Neuron (in vitro differentiated cells): Measurements from ENCODE around the gene ARRDC4.
A peak's percentile ranks its signal among the peaks of the same experiment; 100 is the strongest.

ENCODE experiments used
- H2AFZ ChIP-seq: one replicate; pipeline ENCODE4 v1.6.1; 2013; ENCODE audit warnings: low read depth, mild to moderate bottlenecking, inconsistent platforms, low read length, moderate library complexity
- H3K27me3 ChIP-seq: one replicate; pipeline ENCODE4 v1.6.1; 2013; ENCODE audit warnings: low read length; ENCODE audit not compliant: insufficient read depth
- H3K36me3 ChIP-seq: one replicate; pipeline ENCODE4 v1.6.1; 2013; ENCODE audit warnings: low read length; ENCODE audit not compliant: insufficient read depth
- H3K4me1 ChIP-seq: one replicate; pipeline ENCODE4 v1.6.1; 2013; ENCODE audit warnings: low read length; ENCODE audit not compliant: insufficient read depth
- H3K4me3 ChIP-seq: 2 replicates; pipeline ENCODE4 v1.5.1; 2013; ENCODE audit warnings: mild to moderate bottlenecking, low read length, moderate library complexity
- H3K9me3 ChIP-seq: one replicate; pipeline ENCODE4 v1.6.1; 2013; ENCODE audit warnings: low read length

Gene ARRDC4

GRCh38 chr15:97960364-97961066 is at the start of gene ARRDC4:
Gene ARRDC4 (plus strand): TSS chr15:97960703. CDS start chr15:97960862, 159 bp downstream.
- peaks cover 22% of the 10 kb centered on the region for H3K4me1 ChIP-seq
- no peaks in the 10 kb centered on the region for H3K27me3 ChIP-seq
- peak within 1 kb of the TSS; percentile 96 for H3K4me3 ChIP-seq
- H3K9me3 ChIP-seq, result no peaks in the 10 kb centered on the region
- H3K36me3 ChIP-seq, result peaks cover 16% of the 10 kb centered on the region
- peak within 1 kb of the TSS; percentile 73 for H2AFZ ChIP-seq

GRCh38 chr15:97914711-97915110 is 45.8 kb upstream of the ARRDC4 start:
- H2AFZ ChIP-seq, result no peak overlapping the region

DNA sequence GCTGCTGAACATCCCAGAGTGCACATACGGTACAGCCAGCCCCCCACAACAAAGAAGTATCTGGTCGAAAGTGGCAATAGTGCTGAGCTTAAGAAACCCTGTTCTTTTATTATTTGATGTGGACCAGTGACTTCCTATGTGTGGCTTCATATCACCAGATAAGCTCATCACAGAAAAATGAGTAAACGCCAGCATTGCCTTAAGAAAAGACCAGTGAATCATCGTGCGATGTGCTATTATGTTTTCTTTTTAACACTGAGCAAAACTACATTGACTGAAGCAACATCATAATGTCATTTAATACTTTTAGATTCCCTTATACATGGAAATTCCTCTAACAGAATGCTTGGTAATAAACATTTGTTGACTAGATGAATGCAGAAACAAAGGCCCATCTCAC is 45.2 kb upstream of the ARRDC4 start:
- Histone ChIP-seq H3K9me3 (no peaks in the 10 kb centered on the region), H2AFZ (no peak overlapping the region), H3K4me3 (no peak overlapping the region), H3K4me1 (no peaks in the 10 kb centered on the region), H3K36me3 (no peaks in the 10 kb centered on the region), H3K27me3 (peaks cover 2% of the 10 kb centered on the region)

More at GRCh38 chr15:97914711-97915110, 45.8 kb upstream of the ARRDC4 start:
- Histone ChIP-seq H3K27me3 (peaks cover 2% of the 10 kb centered on the region), H3K4me1 (no peaks in the 10 kb centered on the region), H3K9me3 (no peaks in the 10 kb centered on the region), H3K4me3 (no peak overlapping the region), H3K36me3 (no peaks in the 10 kb centered on the region)

- no peak overlapping the region for H3K4me3 ChIP-seq
- H3K9me3 ChIP-seq, result no peaks in the 10 kb centered on the region
- H3K27me3 ChIP-seq, result peaks cover 2% of the 10 kb centered on the region
- no peaks in the 10 kb centered on the region for H3K4me1 ChIP-seq
- no peaks in the 10 kb centered on the region for H3K36me3 ChIP-seq
- no peak overlapping the region for H2AFZ ChIP-seq
Measured at GRCh38 chr15:97921296-97921865, 39.1 kb upstream of the ARRDC4 start.

- Histone ChIP-seq H3K4me1 (no peaks in the 10 kb centered on the region), H3K36me3 (no peaks in the 10 kb centered on the region), H3K27me3 (no peaks in the 10 kb centered on the region), H2AFZ (no peak overlapping the region), H3K4me3 (no peak overlapping the region), H3K9me3 (peaks cover 2% of the 10 kb centered on the region)
Measured at GRCh38 chr15:97929456-97930229, 30.9 kb upstream of the ARRDC4 start.

- no peaks in the 10 kb centered on the region for H3K4me1 ChIP-seq
- H3K9me3 ChIP-seq, result peaks cover 2% of the 10 kb centered on the region
Measured at GRCh38 chr15:97930230-97930629, 30.3 kb upstream of the ARRDC4 start.

DNA sequence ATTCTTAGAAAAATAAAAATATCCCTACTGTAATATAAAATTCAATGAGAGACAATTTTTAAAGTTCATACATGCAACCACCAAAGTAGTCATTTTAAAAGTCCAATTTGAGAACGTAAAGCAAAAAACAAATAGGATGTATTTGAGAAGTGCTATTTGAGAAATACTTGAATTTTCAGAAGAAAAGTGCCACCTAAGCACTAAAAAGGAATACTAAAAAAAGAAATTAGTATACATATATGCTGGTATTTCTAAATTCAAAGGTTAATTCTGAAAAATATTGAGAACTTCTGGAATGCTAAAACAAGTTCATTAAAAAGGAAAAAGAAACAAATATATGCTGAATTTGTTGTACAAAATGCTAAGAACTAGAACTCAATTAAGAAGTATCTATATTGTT is 29.2 kb upstream of the ARRDC4 start:
- no peaks in the 10 kb centered on the region for H3K36me3 ChIP-seq
- no peak overlapping the region for H2AFZ ChIP-seq

More at GRCh38 chr15:97930230-97930629, 30.3 kb upstream of the ARRDC4 start:
- Histone ChIP-seq H3K27me3 (no peaks in the 10 kb centered on the region), H2AFZ (no peak overlapping the region), H3K36me3 (no peaks in the 10 kb centered on the region), H3K4me3 (no peak overlapping the region)

GRCh38 chr15:97933589-97933988 is 26.9 kb upstream of the ARRDC4 start:
- Histone ChIP-seq H3K9me3 (peaks cover 2% of the 10 kb centered on the region), H2AFZ (no peak overlapping the region), H3K4me3 (no peak overlapping the region), H3K27me3 (no peaks in the 10 kb centered on the region), H3K36me3 (no peaks in the 10 kb centered on the region), H3K4me1 (no peaks in the 10 kb centered on the region)

More for the DNA sequence above, 29.2 kb upstream of the ARRDC4 start:
- Histone ChIP-seq H3K4me3 (no peak overlapping the region), H3K9me3 (peaks cover 2% of the 10 kb centered on the region), H3K27me3 (no peaks in the 10 kb centered on the region), H3K4me1 (no peaks in the 10 kb centered on the region)

GRCh38 chr15:97940993-97941392 is 19.5 kb upstream of the ARRDC4 start:
- no peaks in the 10 kb centered on the region for H3K9me3 ChIP-seq

DNA sequence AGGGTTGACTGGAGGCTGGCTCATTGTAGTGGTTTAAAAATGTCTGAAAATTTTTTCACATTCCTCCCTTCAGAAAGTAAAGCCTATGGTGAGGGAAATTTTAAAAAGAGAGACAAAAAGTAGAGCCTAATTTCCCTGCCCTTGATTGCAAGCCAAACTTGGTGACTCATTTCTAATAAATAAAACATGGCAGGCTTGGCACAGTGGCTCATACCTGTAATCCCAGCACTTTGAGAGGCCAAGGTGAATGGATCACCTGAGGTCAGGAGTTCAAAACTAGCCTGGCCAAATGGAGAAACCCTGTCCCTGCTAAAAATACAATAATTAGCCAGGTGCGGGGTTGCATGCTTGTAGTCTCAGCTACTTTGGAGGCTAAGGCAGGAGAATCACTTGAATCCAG is 18.9 kb upstream of the ARRDC4 start:
- Histone ChIP-seq H2AFZ (no peak overlapping the region), H3K27me3 (no peaks in the 10 kb centered on the region), H3K36me3 (no peaks in the 10 kb centered on the region), H3K4me3 (no peak overlapping the region), H3K4me1 (no peaks in the 10 kb centered on the region), H3K9me3 (no peaks in the 10 kb centered on the region)

More at GRCh38 chr15:97940993-97941392, 19.5 kb upstream of the ARRDC4 start:
- H3K4me1 ChIP-seq, result no peaks in the 10 kb centered on the region
- H2AFZ ChIP-seq, result no peak overlapping the region
- no peak overlapping the region for H3K4me3 ChIP-seq
- no peaks in the 10 kb centered on the region for H3K36me3 ChIP-seq
- H3K27me3 ChIP-seq, result no peaks in the 10 kb centered on the region

DNA sequence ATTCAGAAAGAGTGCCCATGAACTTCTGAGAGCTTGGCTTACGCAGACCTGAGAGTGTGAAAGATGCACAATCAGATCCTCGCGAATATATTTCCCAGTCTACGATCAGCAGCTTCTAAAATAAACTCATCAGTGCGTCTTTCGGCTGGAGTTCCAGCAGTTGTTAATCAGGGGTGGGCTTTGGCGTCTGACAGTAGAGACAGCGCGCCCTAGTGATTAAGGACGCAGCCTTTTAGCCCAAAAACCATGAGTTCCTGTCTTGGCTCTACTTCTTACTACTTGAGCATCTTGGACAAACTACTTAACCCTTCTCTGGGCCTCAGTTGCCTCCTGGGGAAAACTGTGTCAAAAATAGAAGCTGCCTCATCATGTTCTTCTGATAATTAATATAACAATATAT is 15.8 kb upstream of the ARRDC4 start:
- H3K36me3 ChIP-seq, result no peaks in the 10 kb centered on the region
- no peaks in the 10 kb centered on the region for H3K9me3 ChIP-seq
- H2AFZ ChIP-seq, result no peak overlapping the region
- H3K4me1 ChIP-seq, result no peaks in the 10 kb centered on the region
- no peak overlapping the region for H3K4me3 ChIP-seq
- no peaks in the 10 kb centered on the region for H3K27me3 ChIP-seq

DNA sequence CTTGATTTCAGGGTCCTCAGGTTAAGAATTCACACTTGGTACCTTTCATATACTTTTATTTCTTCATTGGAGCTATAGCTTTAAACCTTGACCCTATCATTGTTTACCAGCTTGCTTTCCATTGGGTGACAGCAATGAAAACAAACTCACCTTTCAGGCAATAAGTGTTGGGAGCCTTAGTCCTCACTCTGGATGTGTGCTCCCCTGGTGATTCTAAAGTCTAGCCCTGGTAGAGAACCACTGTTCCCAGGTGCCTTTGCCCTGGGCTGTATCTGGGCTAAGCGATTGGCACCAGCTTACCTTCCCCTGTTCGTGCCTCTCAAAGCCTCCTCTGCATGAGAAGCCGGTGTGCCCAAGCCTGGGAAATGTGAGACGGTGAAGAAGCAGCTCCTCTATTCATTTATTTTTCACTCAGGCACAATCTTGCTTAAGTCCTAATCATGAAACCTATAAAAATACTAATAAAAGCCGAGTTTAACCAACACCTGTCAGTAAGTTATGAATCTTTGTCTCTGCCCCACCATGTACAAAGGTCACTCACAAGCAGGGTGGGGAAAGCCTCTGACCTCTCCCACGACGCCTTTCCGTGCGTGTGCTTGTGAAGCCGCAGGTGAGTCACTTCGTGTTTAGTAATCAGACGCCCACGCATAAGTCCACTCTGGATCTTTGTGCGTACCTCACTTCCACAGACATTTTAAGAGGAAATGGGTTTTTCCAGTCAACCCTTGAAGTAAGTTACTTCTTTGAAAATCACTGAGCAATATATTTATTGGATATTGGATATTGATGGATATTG is 12.8 kb upstream of the ARRDC4 start:
- H2AFZ ChIP-seq, result no peak overlapping the region
- H3K4me3 ChIP-seq, result no peak overlapping the region
- H3K27me3 ChIP-seq, result peaks cover 5% of the 10 kb centered on the region
- H3K4me1 ChIP-seq, result no peaks in the 10 kb centered on the region
- no peaks in the 10 kb centered on the region for H3K36me3 ChIP-seq
- H3K9me3 ChIP-seq, result no peaks in the 10 kb centered on the region
